Measurements from ENCODE around the gene SLC7A14.

SLC7A14 gene

GRCh38 chr3:170419557-170420087 lies 166.3 kb downstream of the SLC7A14 start:
- peak; percentile 22 for DNase-seq
- in situ Hi-C loops (cut with MboI; ENCODE audit: low pct_unique_long_range_greater_than_20kb, low sequenced_read_pairs), result loop anchor here (25.0 kb wide), 1 partner anchor 393 kb away; no protein-coding TSS in a partner anchor

- no peak for DNase-seq
- in situ Hi-C loops (cut with MboI; ENCODE audit: low pct_unique_long_range_greater_than_20kb, low sequenced_read_pairs), result loop anchor here (25.0 kb wide), 1 partner anchor 394 kb away; no protein-coding TSS in a partner anchor
Measured at GRCh38 chr3:170418422-170419398, 167.2 kb downstream of the SLC7A14 start, which contains the start of gene CLDN11. Gene CLDN11 (plus strand): TSS chr3:170418868. CDS start chr3:170419067, 199 bp downstream.

- in situ Hi-C loops (cut with MboI; ENCODE audit: low pct_unique_long_range_greater_than_20kb, low sequenced_read_pairs), result loop anchor here (25.0 kb wide), 1 partner anchor 395 kb away; no protein-coding TSS in a partner anchor
- DNase-seq, result no peak
Measured at GRCh38 chr3:170417090-170417489, 168.8 kb downstream of the SLC7A14 start.

GRCh38 chr3:170414202-170414663 lies 171.6 kb downstream of the SLC7A14 start:
- peak; percentile 66 for DNase-seq
- in situ Hi-C loops (cut with MboI; ENCODE audit: low pct_unique_long_range_greater_than_20kb, low sequenced_read_pairs), result loop anchor here (25.0 kb wide), 1 partner anchor 398 kb away; no protein-coding TSS in a partner anchor

- in situ Hi-C loops (cut with MboI; ENCODE audit: low pct_unique_long_range_greater_than_20kb, low sequenced_read_pairs), result loop anchor here (25.0 kb wide), 1 partner anchor 399 kb away; no protein-coding TSS in a partner anchor
- no peak for DNase-seq
Measured at GRCh38 chr3:170413291-170413690, 172.6 kb downstream of the SLC7A14 start.

GRCh38 chr3:170410428-170411029 lies 175.3 kb downstream of the SLC7A14 start:
- peak; percentile 42 for DNase-seq
- in situ Hi-C loops (cut with MboI; ENCODE audit: low pct_unique_long_range_greater_than_20kb, low sequenced_read_pairs), result loop anchor here (25.0 kb wide), 1 partner anchor 402 kb away; no protein-coding TSS in a partner anchor

Measured in KBM-7 (cell line).